ENCODE measurements around the gene IL10RA. TPM values are rescaled to one million over a fixed set of nuclear protein-coding genes. Genes with fewer than 3 reads are reported as not detected.

IL10RA gene
- total RNA-seq, 2 experiments from 2014 or later: 15.7 to 25.2 TPM

DNA sequence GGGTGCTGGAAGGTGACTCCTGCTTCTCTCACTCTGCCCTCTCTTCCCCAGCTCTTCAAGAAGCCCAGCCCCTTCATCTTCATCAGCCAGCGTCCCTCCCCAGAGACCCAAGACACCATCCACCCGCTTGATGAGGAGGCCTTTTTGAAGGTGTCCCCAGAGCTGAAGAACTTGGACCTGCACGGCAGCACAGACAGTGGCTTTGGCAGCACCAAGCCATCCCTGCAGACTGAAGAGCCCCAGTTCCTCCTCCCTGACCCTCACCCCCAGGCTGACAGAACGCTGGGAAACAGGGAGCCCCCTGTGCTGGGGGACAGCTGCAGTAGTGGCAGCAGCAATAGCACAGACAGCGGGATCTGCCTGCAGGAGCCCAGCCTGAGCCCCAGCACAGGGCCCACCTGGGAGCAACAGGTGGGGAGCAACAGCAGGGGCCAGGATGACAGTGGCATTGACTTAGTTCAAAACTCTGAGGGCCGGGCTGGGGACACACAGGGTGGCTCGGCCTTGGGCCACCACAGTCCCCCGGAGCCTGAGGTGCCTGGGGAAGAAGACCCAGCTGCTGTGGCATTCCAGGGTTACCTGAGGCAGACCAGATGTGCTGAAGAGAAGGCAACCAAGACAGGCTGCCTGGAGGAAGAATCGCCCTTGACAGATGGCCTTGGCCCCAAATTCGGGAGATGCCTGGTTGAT, 12.6 kb downstream of the IL10RA start:
- DNase-seq (ENCODE audit: low spot score): no peak
- ChIA-PET POLR2A (interaction anchor here (0.7 to 2.7 kb wide), 2 partner anchors 8 to 55 kb away, joined by 3 to 14 read pairs; no protein-coding TSS in a partner anchor), CTCF (ENCODE audit: unreplicated experiment) (no interaction called here)
- no peak overlapping the region for H2AFZ ChIP-seq (ENCODE audit: low read length)
- no peaks in the 10 kb centered on the region for H3K79me2 ChIP-seq (ENCODE audit: insufficient read depth, low read depth, low read length)
- no peak for TF ChIP-seq CTCF (conservative IDR thresholded peaks at IDR 0.05; ENCODE audit: low read length)
- BruUV-seq (replicated peaks): no TSS peak
- H3K36me3 ChIP-seq (ENCODE audit: insufficient read depth, low read length): peaks cover 68% of the 10 kb centered on the region
- H3K27ac ChIP-seq (ENCODE audit: low read depth, low read length, poor library complexity, severe bottlenecking): no peak overlapping the region
- peaks cover 30% of the 10 kb centered on the region for H3K4me1 ChIP-seq (ENCODE audit: insufficient read depth, low read length, poor library complexity, severe bottlenecking)
- H3K4me3 ChIP-seq (ENCODE audit: low read depth, low read length, poor library complexity, severe bottlenecking): no peak overlapping the region
- no peaks in the 10 kb centered on the region for H3K9me3 ChIP-seq (ENCODE audit: low read length)
- H4K20me1 ChIP-seq (ENCODE audit: insufficient read depth, low read length): no peaks in the 10 kb centered on the region
- intact Hi-C loops (cut with micrococcal nuclease; ENCODE audit: unreplicated experiment): no loop called here
- no peaks in the 10 kb centered on the region for H3K9me2 ChIP-seq (ENCODE audit: insufficient read depth, low read length)
- H3K4me2 ChIP-seq (ENCODE audit: low read length): no peak overlapping the region

GRCh38 chr11:117999354-117999993, 13.3 kb downstream of the IL10RA start:
- Histone ChIP-seq H4K20me1 (ENCODE audit: insufficient read depth, low read length) (no peaks in the 10 kb centered on the region), H3K9me3 (ENCODE audit: low read length) (no peaks in the 10 kb centered on the region), H3K4me1 (ENCODE audit: insufficient read depth, low read length, poor library complexity, severe bottlenecking) (peaks cover 27% of the 10 kb centered on the region), H3K36me3 (ENCODE audit: insufficient read depth, low read length) (peaks cover 62% of the 10 kb centered on the region), H3K79me2 (ENCODE audit: insufficient read depth, low read depth, low read length) (no peaks in the 10 kb centered on the region), H3K9me2 (ENCODE audit: insufficient read depth, low read length) (no peaks in the 10 kb centered on the region), H3K27ac (ENCODE audit: low read depth, low read length, poor library complexity, severe bottlenecking) (no peak overlapping the region), H2AFZ (ENCODE audit: low read length) (no peak overlapping the region), H3K4me2 (ENCODE audit: low read length) (no peak overlapping the region), H3K4me3 (ENCODE audit: low read depth, low read length, poor library complexity, severe bottlenecking) (no peak overlapping the region)
- POLR2A ChIA-PET: interaction anchor here (0.9 kb wide), 1 partner anchor 12 kb away, joined by 3 read pairs; no protein-coding TSS in a partner anchor
- DNase-seq (ENCODE audit: low spot score): no peak
- CTCF ChIA-PET (ENCODE audit: unreplicated experiment): no interaction called here
- TF ChIP-seq CTCF (conservative IDR thresholded peaks at IDR 0.05; ENCODE audit: low read length): no peak
- no peak for TF ChIP-seq EZH2phosphoT487 (IDR thresholded peaks at IDR 0.05; ENCODE audit: borderline replicate concordance, low read depth, low read length)
- intact Hi-C loops (cut with micrococcal nuclease; ENCODE audit: unreplicated experiment): no loop called here
- no TSS peak for BruUV-seq (replicated peaks)

All from OCI-LY7 (cell line).